H9 (cell line): Measurements from ENCODE around the gene CKLF. TPM values are rescaled to one million over a fixed set of nuclear protein-coding genes. Genes with fewer than 3 reads are reported as not detected.

Experiments
- DNase-seq: peaks from one replicate; pipeline ENCODE4 v3.0.0-alpha.2; 2017
- H2AFZ ChIP-seq: one replicate; pipeline ENCODE4 v1.6.1; 2013; ENCODE audit warnings: mild to moderate bottlenecking, low read length, control low read depth, moderate library complexity
- H2AK5ac ChIP-seq: 2 replicates; pipeline ENCODE4 v1.6.1; 2013; ENCODE audit warnings: low read length, control low read depth, mixed read lengths; ENCODE audit not compliant: insufficient read length
- H2BK120ac ChIP-seq: one replicate; pipeline ENCODE4 v1.6.1; 2013; ENCODE audit warnings: low read depth, mild to moderate bottlenecking, low read length, control low read depth, inconsistent platforms; ENCODE audit not compliant: poor library complexity, severe bottlenecking
- H2BK12ac ChIP-seq: 2 replicates; pipeline ENCODE4 v1.6.1; 2013; ENCODE audit warnings: low read length, control low read depth, mixed read lengths, low read depth; ENCODE audit not compliant: insufficient read length
- H2BK15ac ChIP-seq: 2 replicates; pipeline ENCODE4 v1.6.1; 2013; ENCODE audit warnings: low read depth, low read length, control low read depth
- H2BK20ac ChIP-seq: one replicate; pipeline ENCODE4 v1.6.1; 2013; ENCODE audit warnings: low read depth, mild to moderate bottlenecking, low read length, control low read depth, inconsistent platforms; ENCODE audit not compliant: poor library complexity, severe bottlenecking
- H2BK5ac ChIP-seq: 2 replicates; pipeline ENCODE4 v1.6.1; 2013; ENCODE audit warnings: low read length, control low read depth, mixed read lengths; ENCODE audit not compliant: insufficient read length
- H3K14ac ChIP-seq: 2 replicates; pipeline ENCODE4 v1.6.1; 2013; ENCODE audit warnings: low read length, control low read depth; ENCODE audit not compliant: insufficient read depth
- H3K18ac ChIP-seq: 2 replicates; pipeline ENCODE4 v1.6.1; 2013; ENCODE audit warnings: low read depth, mild to moderate bottlenecking, mixed read lengths, low read length, control low read depth; ENCODE audit not compliant: insufficient read length
- H3K23ac ChIP-seq: 2 replicates; pipeline ENCODE4 v1.6.1; 2013; ENCODE audit warnings: low read length, control low read depth, mixed read lengths, low read depth; ENCODE audit not compliant: insufficient read length
- H3K23me2 ChIP-seq: 2 replicates; pipeline ENCODE4 v1.6.1; 2013; ENCODE audit warnings: low read depth, mild to moderate bottlenecking, mixed read lengths, low read length, control low read depth; ENCODE audit not compliant: insufficient read length, poor library complexity, severe bottlenecking
- H3K27ac ChIP-seq: 2 replicates; pipeline ENCODE4 v1.5.1; 2013; ENCODE audit warnings: low read length, control low read depth, mixed read lengths, low read depth; ENCODE audit not compliant: insufficient read length
- H3K27me3 ChIP-seq: 2 replicates; pipeline ENCODE4 v1.6.1; 2013; ENCODE audit warnings: low read length, control low read depth, inconsistent platforms; ENCODE audit not compliant: insufficient read depth
- H3K4ac ChIP-seq: 2 replicates; pipeline ENCODE4 v1.6.1; 2013; ENCODE audit warnings: low read depth, mild to moderate bottlenecking, control low read depth, inconsistent platforms, low read length, moderate library complexity
- H3K4me1 ChIP-seq: 2 replicates; pipeline ENCODE4 v1.6.1; 2013; ENCODE audit warnings: low read length, control low read depth, inconsistent platforms; ENCODE audit not compliant: insufficient read depth
- H3K4me2 ChIP-seq: 2 replicates; pipeline ENCODE4 v1.6.1; 2013; ENCODE audit warnings: low read length, control low read depth, mixed read lengths; ENCODE audit not compliant: insufficient read length, insufficient read depth
- H3K56ac ChIP-seq: 2 replicates; pipeline ENCODE4 v1.6.1; 2013; ENCODE audit warnings: low read depth, mild to moderate bottlenecking, mixed read lengths, low read length, control low read depth; ENCODE audit not compliant: insufficient read length
- H3K79me1 ChIP-seq: 2 replicates; pipeline ENCODE4 v1.6.1; 2013; ENCODE audit warnings: low read depth, mild to moderate bottlenecking, moderate library complexity, low read length, control low read depth, inconsistent platforms; ENCODE audit not compliant: insufficient read depth, poor library complexity, severe bottlenecking
- H3K79me2 ChIP-seq: 2 replicates; pipeline ENCODE4 v1.6.1; 2013; ENCODE audit warnings: low read length, control low read depth, inconsistent platforms; ENCODE audit not compliant: insufficient read depth
- H3K9ac ChIP-seq: 2 replicates; pipeline ENCODE4 v1.6.1; 2013; ENCODE audit warnings: low read length, control low read depth, mixed read lengths; ENCODE audit not compliant: insufficient read length; ENCODE audit errors: extremely low read depth
- H3K9me3 ChIP-seq: one replicate; pipeline ENCODE4 v1.6.1; 2013; ENCODE audit warnings: low read depth, low read length, inconsistent platforms; ENCODE audit not compliant: control insufficient read depth
- H3T11ph ChIP-seq: one replicate; pipeline ENCODE4 v1.6.1; 2013; ENCODE audit warnings: mild to moderate bottlenecking, low read length, control low read depth, inconsistent platforms
- H4K20me1 ChIP-seq: one replicate; pipeline ENCODE4 v1.6.1; 2013; ENCODE audit not compliant: control insufficient read depth, insufficient read length, insufficient read depth
- H4K5ac ChIP-seq: 2 replicates; pipeline ENCODE4 v1.6.1; 2013; ENCODE audit warnings: low read depth, mild to moderate bottlenecking, mixed read lengths, low read length, control low read depth; ENCODE audit not compliant: insufficient read length
- H4K8ac ChIP-seq: replicated peaks from 2 replicates; pipeline ENCODE4 v1.6.1; 2013; ENCODE audit warnings: low read length, control low read depth, mixed read lengths, low read depth; ENCODE audit not compliant: insufficient read length
- H4K91ac ChIP-seq: 2 replicates; pipeline ENCODE4 v1.6.1; 2013; ENCODE audit warnings: low read depth, mild to moderate bottlenecking, moderate library complexity, mixed read lengths, low read length, control low read depth; ENCODE audit not compliant: insufficient read length
- H3K27ac Mint-ChIP-seq, 3 experiments: 2 replicates in 2 of 3; 3 replicates in 1 of 3; pipeline ENCODE4 v1.8.0; 2020 to 2021; ENCODE audit warnings: mixed read lengths in 3 of 3, mild to moderate bottlenecking in 1 of 3, moderate library complexity in 1 of 3
- H3K27me3 Mint-ChIP-seq: 2 replicates; pipeline ENCODE4 v1.8.0; 2021; ENCODE audit warnings: low read depth, mild to moderate bottlenecking, moderate library complexity, mixed read lengths
- H3K36me3 Mint-ChIP-seq, 3 experiments: 2 replicates in 2 of 3; 3 replicates in 1 of 3; pipeline ENCODE4 v1.8.0; 2020 to 2021; ENCODE audit warnings: low read depth in 3 of 3, mixed read lengths in 3 of 3; ENCODE audit not compliant: insufficient read depth in 1 of 3
- H3K4me1 Mint-ChIP-seq, 2 experiments: 2 replicates each; pipeline ENCODE4 v1.8.0; 2020; ENCODE audit warnings: mixed read lengths in 2 of 2
- H3K4me3 Mint-ChIP-seq, 2 experiments: 2 replicates in 1 of 2; 3 replicates in 1 of 2; pipeline ENCODE4 v1.8.0; 2020 to 2021; ENCODE audit warnings: mild to moderate bottlenecking in 2 of 2, mixed read lengths in 2 of 2, moderate library complexity in 1 of 2
- H3K9me3 Mint-ChIP-seq, 2 experiments: 2 replicates in 1 of 2; 3 replicates in 1 of 2; pipeline ENCODE4 v1.8.0; 2020; ENCODE audit warnings: mild to moderate bottlenecking in 2 of 2, mixed read lengths in 2 of 2, moderate library complexity in 1 of 2
- WGBS: extraction: QIAGEN DNeasy Blood & Tissue Kit; methylation state at CpG from one replicate; pipeline ENCODE4 v1.1.7; 2013; ENCODE audit warnings: missing lambda C conversion rate, low lambda C conversion rate, mixed read lengths; ENCODE audit not compliant: insufficient read length; ENCODE audit errors: extremely low coverage; 5-methylcytosine and 5-hydroxymethylcytosine counted together
- total RNA-seq: library from RNA; stranded (reverse); gene quantifications from 2 replicates; pipeline ENCODE4 v1.2.1, GENCODE V29; 2021
- TF ChIP-seq, protein P1 (sequence below): fragments of 200-600 bp; sonication (generic); conservative IDR thresholded peaks from 3 replicates; pipeline ENCODE4 v1.8.0; 2021; ENCODE audit warnings: antibody characterized with exemption, mild to moderate bottlenecking

The CKLF gene
- total RNA-seq, 1 experiment from 2014 or later = 23.1 TPM

DNA sequence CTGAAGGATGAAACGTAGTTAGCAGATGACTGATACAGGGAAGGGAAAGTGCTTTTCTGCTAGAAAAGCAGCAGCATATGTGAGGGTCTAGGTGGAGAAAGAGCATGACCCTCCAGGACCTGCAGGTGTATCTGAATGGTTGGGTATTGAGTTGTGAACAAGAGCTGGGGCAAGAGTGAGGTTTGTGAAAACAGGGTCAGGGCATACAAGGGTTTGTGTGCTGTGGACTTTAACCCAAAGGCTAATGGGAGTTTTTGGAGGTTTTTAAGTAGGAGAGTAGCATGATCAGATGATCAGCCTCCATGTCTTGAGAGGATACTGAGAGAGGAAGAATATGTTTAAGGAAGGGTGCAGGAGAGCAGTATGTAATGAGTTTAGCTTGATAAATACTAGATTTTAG, 7.7 kb downstream of the CKLF start:
- H3K4ac ChIP-seq = no peak overlapping the region
- H4K91ac ChIP-seq = no peak overlapping the region
- Mint-ChIP-seq H3K9me3 (no peaks in the 10 kb centered on the region), H3K4me1 (no peaks in the 10 kb centered on the region), H3K4me3 (no peak overlapping the region), H3K36me3 (peaks cover 0 to 12% (median 11%) of the 10 kb centered on the region in 3 experiments; a peak in 4 of 7 replicates), H3K27me3 (no peaks in the 10 kb centered on the region), H3K27ac (no peak overlapping the region)
- no peak overlapping the region for H3K18ac ChIP-seq
- H2AK5ac ChIP-seq = no peak overlapping the region
- H3K9ac ChIP-seq = no peak overlapping the region
- WGBS = no CpG with 5 or more reads among the region's 1 CpG
- no peak overlapping the region for H2BK20ac ChIP-seq
- no peaks in the 10 kb centered on the region for H3K4me1 ChIP-seq
- no peak overlapping the region for H2BK120ac ChIP-seq
- H4K20me1 ChIP-seq = peaks cover 3% of the 10 kb centered on the region
- H2BK5ac ChIP-seq = no peak overlapping the region
- no peaks in the 10 kb centered on the region for H3K9me3 ChIP-seq
- no peaks in the 10 kb centered on the region for H3K79me1 ChIP-seq
- H2BK12ac ChIP-seq = no peak overlapping the region
- no peak for DNase-seq
- H2AFZ ChIP-seq = no peak overlapping the region
- no peaks in the 10 kb centered on the region for H3K27me3 ChIP-seq
- no peaks in the 10 kb centered on the region for H3K23me2 ChIP-seq
- no peak overlapping the region for H3K23ac ChIP-seq
- TF ChIP-seq, protein P1, sequence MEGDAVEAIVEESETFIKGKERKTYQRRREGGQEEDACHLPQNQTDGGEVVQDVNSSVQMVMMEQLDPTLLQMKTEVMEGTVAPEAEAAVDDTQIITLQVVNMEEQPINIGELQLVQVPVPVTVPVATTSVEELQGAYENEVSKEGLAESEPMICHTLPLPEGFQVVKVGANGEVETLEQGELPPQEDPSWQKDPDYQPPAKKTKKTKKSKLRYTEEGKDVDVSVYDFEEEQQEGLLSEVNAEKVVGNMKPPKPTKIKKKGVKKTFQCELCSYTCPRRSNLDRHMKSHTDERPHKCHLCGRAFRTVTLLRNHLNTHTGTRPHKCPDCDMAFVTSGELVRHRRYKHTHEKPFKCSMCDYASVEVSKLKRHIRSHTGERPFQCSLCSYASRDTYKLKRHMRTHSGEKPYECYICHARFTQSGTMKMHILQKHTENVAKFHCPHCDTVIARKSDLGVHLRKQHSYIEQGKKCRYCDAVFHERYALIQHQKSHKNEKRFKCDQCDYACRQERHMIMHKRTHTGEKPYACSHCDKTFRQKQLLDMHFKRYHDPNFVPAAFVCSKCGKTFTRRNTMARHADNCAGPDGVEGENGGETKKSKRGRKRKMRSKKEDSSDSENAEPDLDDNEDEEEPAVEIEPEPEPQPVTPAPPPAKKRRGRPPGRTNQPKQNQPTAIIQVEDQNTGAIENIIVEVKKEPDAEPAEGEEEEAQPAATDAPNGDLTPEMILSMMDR = no peak
- H3T11ph ChIP-seq = no peak overlapping the region
- H4K8ac ChIP-seq = no peak overlapping the region
- H3K4me2 ChIP-seq = no peak overlapping the region
- H4K5ac ChIP-seq = no peak overlapping the region
- H2BK15ac ChIP-seq = no peak overlapping the region
- no peak overlapping the region for H3K14ac ChIP-seq
- no peak overlapping the region for H3K27ac ChIP-seq
- H3K79me2 ChIP-seq = no peaks in the 10 kb centered on the region
- H3K56ac ChIP-seq = no peak overlapping the region
